Measurements from ENCODE around the gene SNAP25.

The SNAP25 gene

DNA sequence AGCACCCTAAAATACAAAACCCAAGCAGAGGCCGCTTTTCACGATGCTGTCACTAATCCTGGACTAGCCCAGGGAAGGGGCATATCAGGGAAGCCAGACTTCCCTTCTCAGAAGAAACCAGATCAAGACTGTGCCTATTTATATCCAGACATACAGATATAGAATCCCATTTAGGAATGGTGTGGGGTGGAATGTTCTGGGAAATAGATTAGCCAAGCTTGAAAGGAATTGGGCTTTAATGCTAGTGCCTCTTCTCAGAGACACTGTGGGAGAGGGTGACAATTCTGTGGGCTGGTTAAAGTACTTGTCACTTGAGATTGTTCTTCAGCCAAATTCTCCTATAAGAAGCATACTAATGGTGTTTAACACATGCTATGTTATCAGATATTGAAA is 45.5 kb downstream of the SNAP25 start:
- no peak for DNase-seq

DNA sequence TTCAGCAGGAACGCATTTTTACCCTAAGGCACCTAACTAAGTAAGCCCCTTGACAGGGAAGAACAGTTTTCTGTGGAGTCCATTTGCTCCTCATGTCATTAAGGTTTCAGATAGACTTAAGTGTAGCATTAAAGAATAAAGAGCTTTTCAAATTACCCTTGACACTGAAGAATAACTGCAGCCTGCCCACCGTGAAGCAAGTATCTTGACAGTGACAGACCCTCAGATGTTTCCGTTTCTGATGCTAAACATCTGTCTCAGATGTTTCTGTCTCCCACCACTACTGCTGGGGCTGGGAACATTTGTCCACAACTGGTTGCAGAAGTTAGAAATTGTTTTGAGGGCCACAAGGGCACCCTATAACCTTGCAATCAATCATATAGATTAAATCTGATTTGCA is 50.0 kb downstream of the SNAP25 start:
- no peak for DNase-seq

DNA sequence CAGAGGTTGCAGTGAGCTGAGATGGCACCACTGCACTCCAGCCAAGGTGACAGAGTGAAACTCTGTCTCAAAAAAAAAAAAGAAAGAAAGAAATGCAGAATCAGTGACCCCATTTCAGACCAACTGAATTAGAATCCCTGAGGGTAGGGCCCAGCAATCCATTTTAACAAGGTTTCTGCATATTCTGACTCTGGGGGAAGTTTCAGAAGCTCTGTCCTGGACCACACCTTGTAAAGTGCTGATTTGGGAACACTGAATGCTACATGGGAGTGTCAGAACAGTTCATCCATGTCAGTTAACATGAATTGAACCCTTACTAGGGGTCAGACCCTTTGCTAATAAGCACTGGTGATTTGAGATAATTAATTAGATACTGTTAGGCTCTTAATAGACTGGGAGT is 52.0 kb downstream of the SNAP25 start:
- DNase-seq: no peak

DNA sequence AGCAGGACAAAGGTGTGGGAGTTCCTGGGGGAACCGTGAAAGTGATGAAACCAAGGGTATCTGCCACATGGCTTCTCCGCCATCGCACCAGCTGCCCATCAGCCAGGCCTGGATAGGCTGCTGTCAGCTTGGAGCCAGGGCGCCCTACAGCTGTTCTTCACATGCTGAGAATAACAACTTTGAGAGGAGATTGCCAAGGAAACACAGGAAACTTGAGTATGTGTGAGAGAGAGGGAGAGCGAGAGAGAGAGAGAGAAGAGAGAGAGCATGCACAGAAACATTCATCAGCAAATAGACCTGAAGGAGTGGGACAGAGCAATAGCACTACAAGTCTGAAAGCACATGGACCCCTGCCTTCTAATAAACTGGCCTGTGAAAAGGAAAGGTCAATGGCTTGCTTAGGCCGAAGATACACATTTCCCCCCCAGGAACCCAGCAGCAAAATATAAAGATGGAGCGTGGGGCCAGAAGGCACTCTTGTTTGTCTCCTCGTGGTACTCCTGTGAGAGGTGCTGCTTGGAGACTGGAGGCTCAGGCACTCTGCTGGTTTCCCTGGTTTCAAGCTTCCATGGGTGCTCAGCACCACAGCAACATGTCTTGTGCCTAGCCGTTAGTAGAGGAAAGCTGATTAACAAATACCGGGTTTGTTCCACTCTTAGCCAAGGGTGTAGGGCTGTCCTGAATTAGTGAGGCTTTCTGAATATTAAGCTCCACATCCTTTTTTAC is 53.0 kb downstream of the SNAP25 start:
- no peak for DNase-seq

DNA sequence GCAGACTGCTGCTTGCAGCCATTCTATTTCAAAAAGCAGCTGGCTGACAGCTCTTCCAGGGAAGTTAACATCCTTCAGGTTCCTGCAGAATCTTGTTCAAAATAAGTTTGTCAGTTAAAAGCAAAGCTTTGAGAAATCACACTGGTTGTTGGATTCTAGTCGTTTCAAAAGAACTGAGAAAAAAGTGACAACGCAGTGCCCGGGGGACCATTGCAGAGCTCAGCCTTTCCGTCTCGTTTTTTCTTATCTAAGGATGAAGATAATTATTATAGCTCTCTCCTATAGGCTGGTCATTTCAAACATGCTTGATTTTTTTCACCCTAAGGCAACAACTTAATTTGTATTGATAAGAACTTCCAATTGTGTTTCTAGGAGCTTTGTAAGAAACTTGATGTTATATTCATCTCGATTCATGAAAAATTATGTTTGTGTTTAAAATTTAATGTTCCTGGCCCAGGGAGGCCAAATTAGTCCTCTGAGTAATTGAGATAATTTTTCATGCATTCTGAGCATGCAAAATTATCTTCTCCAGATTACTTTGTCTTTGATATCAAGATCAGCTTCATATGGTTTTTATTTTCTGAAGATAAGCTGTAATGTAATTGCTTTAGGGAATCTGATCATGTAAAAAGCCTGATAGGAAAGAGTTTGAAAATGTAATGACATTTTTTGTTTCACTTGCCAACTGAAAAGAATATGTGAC is 58.4 kb downstream of the SNAP25 start:
- no peak for DNase-seq

DNA sequence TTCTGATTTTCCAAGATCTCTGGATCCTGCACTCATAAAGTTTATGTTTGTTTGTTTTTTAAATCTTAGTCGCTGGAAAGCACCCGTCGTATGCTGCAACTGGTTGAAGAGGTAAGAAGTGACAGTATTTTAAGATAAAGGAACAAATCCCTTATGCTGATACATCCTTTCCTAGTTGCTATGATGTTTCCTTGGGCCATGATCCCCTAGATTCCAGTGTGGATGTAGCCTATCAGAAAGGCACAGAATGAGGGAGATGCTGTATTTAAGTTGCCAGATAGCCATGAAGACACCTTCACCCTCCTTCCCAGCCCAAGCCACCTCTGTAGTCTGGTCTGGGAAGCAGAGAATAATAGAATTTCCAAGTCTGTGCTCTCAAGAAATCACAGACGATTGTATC is 59.0 kb downstream of the SNAP25 start:
- no peak for DNase-seq

DNA sequence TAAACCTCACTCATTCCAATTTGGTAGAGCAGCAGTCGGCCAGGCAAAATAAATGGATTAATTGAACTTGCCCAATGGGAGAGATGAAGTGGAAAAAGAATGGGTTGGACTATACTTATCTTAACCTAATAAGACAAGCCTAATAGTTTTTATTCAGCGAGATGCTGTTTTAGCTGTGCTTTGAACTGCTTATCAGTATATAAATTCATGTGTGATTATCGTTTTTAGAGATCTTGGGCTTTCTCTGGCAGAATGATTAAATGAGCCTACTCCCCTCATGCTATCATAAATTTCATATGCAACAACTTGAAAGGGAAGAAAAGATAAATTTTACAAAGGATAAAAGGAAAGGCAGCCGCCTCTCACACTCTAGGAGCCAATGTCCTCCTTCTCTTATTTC is 59.8 kb downstream of the SNAP25 start:
- no peak for DNase-seq

DNA sequence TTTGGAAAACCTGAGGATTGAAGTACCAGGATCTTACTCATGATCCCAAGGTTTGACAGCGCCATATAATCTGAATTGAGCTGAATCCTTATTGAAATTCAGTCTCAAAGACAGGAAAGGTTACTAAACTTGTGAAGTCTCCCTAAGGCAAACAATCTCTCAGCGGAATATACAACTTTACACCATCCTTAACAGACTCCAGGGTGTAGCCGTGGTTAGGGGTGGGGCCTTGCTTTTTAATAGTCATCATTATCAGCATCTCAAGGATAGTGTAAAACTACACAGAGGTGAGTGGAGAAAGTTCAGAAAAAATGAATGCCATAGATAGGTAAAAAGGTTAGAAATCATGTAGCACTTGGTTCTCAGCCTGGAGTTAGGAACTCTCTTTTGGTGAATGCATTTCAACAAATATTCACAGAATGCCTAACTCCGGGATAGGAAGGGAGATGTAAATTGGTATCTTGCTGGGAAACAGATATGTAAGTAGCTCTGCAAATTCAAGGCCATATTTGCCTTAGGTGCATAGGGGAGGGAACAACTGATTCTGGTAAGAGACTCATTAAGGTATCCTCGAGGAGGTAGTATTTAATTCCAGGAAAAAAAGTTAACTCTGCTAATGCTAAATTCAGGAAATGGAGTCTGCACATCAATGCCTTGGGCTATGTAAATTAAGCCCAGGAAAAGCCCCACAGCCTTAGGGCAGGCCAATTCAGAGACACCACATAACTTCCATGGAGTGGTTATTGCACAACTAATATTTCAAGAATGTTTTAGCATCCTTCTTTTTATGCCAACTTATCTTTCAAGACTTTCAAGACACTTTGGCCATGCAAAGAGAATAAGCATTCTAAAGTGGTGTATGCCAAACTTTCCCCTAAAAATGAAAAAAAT is 61.6 kb downstream of the SNAP25 start:
- DNase-seq: no peak

DNA sequence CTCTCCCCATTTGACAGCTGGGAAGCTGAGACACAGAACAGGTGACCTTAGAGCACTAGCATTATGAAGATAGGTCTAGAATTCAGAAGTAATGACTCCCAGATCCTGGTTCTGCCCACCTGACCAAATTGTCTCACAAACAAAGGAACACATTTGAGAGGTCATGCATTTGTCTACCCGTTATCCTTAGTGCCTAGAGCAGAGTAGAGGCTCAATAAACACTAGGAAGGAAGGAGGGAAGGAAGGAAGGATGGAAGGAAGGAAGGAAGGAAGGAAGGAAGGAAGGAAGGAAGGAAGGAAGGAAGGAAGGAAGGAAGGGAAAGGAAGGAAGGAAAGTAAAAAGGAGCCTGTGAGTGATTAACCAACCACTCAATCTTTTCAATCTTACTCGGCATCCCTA is 63.3 kb downstream of the SNAP25 start:
- no peak for DNase-seq

DNA sequence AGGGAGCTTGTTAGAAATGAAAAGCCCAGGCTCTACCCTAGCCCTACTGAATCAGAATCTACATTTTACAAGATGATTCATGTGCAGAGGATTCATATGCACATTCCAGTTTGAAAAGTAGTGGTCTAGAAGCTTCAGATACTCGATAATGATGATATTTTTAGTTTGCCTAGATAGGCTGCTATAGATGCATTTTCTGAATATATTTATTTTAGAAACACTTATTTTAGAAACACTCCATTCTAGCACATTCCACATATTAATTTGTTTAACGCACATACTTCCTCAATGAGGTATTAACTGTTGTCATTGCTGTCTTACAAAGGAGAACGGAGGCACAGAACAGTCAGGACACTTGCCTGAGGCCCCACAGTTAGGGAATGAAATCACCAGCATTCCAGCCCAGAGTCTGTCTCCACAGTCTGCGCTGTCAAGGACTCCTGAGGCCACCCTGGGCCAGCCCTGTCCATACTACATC is 64.4 kb downstream of the SNAP25 start:
- DNase-seq: no peak

DNA sequence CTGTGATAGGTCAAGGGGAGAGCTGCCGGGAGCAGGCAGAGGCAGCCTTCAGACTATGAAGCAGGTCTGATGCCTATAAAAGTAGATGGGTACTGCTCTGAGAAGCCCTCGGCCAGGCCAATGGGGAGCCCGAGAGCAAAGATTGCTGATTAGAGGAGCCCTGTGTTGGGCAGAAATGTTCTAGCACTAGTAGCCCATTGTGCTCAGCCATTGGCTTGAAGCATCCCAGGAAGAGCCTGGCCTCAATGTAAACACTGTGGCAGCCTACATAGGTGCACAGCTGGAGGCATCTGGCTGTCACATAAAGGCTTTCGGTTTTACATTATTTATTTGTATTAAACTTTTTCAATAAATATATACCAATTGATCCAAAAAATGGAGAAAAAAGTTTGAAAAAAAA is 67.7 kb downstream of the SNAP25 start:
- no peak for DNase-seq

DNA sequence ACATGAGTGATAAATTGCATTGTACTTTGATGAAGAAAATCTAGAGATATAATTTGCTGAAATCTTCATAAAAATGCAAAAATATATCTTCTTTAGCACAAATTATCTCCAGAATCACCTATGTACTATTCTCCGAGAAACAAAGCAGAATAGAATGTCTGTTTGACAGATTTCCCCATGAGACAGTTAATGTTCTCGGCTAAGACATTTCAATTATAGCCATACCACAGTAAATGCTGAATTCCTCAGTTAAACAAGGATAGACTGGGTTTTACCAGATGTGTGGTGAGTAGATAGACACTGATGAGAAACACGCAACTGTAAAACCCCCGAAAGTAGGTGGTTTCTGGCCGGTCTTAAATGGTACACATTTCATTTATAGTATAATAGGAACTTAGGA is 69.8 kb downstream of the SNAP25 start:
- DNase-seq: no peak

DNA sequence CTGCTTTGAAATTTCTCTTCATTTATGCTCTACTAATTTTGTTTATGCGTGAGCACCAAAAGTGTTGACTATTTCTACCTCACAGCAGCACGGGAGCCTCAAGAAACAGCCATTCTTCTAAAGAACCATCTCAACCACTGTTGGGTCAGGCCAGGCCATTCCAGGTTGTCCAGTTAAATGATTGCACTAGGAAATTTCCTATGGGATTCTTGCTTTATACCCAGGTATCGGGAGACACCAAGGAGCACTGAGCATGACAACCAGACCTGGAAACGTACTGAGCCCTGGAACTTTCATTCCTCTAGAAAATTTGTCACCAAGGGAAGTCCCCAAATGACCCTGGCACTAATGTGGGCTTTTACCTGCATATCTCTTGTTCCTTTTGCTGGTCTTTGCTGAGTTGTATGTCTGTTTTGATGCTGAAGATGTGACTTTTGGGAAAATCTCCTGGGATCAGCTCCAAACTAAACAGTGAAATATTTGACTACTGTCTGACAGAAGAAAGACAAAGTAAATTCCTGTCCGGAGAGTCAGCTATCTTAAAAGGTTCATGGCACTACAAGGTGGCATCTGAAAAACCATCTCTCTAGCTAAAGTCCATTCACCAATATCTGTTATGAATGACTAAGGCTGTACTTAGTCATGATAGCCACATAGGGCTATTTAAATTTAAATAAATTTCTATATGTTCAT is 70.5 kb downstream of the SNAP25 start:
- no peak for DNase-seq

DNA sequence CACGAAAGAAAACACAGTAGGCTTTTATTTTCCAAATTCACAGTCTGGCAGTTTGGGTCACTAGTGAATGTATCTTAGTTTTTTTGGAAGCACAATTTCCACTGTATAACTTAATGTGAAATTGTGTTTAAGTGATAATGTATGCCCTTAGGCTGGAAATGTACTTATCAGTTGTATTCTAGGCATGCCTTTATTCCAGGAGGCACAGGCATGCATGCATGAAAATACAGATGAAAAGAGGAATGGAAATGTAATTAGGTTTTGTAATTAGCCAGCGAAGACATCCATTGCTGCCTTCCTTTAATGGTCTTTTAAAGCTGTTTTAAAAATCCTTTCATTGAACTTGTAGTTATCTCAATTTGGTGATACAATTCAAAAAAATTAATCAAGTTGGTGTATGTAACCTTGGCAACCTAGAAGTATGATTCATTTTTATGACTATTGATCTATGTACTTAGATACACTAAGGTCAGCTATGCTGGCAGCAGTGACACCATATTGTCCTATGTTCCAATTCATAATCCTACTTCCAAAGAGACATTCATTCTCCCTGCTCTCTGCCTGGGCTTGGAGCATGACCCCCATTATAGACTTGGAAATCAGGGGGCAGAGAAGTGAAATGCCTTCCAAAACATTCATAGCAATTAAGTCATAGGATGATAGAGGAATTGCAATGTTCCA is 73.1 kb downstream of the SNAP25 start:
- no peak for DNase-seq

DNA sequence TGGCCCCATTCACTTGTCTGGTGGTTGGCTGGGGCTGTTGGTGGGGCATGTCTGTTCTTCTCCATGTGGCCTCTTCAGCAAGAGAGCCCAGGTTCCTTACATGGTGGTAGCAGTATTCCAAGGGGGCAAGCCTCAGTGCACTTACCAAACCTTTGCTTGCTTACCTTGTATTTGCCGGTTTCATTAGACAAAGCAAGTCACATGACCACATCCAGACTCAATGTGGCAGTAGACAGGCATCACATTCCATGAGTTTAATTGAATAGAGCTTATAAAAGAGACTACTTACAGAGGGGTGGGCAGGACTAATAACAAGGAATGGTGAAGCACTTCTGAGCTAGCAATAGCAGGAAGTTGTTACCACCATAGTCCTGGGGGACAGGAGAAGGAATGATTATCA is 78.6 kb downstream of the SNAP25 start:
- no peak for DNase-seq

DNA sequence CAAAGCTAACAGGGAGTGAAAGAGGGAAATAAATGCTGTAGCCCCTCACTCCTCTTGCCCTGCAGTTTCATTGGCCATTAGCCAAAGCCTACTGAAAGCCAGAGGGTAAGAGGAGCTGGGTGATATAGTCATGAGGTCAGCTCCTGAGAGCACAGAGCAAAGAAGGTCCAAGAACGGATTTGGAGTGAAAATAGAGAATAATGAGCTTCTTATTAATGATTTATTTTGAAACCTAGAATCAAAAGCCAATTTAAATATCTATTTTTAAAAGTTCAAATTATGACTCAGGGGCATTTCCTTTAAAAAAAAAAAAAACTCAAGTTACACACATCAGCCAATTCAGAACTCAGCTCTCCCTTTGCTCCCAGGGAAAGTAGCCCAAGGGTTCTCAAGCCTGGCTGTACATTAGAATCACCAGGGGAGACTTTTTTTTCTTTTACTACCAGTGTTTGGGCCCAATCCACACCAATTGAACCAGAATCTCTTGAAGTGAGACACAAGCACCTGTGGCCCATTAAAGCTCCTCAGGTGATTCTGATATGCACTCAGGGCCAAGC is 79.1 kb downstream of the SNAP25 start:
- no peak for DNase-seq

DNA sequence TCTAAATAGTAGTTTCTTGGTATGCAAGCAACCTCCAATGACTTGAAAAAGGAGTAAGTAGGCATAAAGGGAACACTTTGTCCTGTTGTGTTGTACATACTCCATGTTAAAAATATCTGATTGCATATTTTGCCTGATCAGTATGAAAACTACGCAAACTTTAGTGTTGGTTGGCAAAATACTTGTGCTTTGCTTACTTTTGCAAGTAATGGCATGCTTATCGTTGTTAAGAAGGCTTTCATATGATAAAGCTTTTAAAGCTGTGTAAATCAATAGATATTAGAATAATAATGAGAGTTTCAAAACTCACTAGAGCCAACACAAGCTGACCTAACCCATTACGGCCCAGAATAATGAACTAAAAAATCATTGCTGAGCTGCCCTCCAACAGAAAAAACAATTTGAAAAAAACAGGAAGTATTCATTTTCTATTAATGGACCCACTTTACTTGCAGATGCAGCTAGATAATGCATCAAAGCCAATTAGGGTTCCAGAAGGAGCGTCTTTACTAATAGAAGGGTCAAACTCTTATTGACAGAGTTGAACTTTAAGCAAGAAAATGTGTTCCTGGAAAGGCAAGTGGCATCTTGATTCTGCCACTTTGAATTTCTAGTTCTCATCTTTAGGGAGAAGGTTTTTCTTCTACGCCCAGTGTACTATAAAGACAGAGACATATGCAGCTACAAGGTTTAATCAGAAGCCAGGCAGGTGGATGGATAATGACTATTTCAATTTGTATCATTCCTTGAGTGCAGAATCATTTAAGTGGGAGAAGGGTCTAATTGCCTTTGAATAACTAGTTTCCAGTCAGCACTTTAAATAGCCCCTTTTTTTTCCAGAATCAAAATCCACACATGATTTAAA is 82.2 kb downstream of the SNAP25 start:
- DNase-seq: no peak

DNA sequence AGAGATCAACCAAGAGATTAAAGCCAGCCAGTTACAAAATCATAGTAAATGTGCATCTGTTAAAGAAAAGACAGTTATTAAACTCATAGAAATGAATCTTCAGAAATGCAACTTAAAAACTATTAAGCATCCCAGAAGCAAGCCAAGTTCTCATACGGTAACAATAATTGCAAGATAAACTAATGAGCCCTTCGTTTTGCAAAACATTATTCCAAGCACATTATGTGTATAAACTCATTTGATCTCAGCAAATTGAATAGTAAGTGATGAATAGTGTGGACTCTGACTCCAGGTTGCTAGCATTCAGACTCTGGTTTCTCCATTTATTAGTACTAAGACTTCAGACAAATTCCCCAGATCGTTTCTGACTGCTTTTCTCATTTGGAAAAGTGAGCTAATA is 85.2 kb downstream of the SNAP25 start:
- DNase-seq: no peak

DNA sequence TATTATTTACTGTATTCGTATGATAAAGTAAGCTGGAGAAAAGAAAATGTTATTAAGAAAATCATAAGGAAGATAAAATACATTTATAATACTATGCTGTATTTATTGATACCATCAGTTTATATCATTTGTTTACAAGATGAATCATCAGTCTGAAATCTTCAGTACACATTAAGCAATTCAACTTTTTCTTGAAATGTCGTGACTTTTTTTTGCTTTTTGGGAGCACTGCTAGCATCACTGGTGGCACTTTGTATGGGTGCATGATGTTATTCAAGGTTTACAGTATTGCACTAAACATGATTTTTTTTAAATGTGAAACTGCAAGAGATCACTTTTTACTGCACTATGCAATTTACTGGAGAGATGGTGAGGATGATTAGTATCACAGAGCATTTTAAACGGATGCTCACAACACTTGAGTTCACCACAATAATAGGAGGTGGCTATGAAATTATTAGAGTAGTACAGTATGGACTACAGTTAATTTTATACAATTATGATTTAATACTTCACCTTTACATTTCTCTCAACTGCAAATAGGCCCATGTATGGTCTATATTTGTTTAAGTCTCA is 85.9 kb downstream of the SNAP25 start:
- no peak for DNase-seq

All from CD4-positive, alpha-beta T cell treated with Interleukin-17A for 1 hour (primary cell).